Keratinocyte (primary cell): ENCODE data around the gene SP110. TPM values are rescaled to one million over a fixed set of nuclear protein-coding genes. Genes with fewer than 3 reads are reported as not detected.

Experiments used
- DNase-seq: peaks from one replicate; pipeline ENCODE4 v3.0.0-alpha.2; 2011; ENCODE audit warnings: low read depth, missing footprints, low spot score
- FAIRE-seq: peaks from 2 replicates; lab custom pipeline; 2011; peaks lifted over from hg19 to GRCh38; lab: Jason Lieb, UNC
- H2AFZ ChIP-seq: 2 replicates; pipeline ENCODE4 v1.6.0; 2012; ENCODE audit warnings: low read length, control low read depth, inconsistent platforms; ENCODE audit not compliant: control insufficient read depth
- H3K27ac ChIP-seq: 2 replicates; pipeline ENCODE4 v1.5.1; 2011; ENCODE audit warnings: low read length; ENCODE audit not compliant: control insufficient read depth, insufficient read depth
- H3K27me3 ChIP-seq: 3 replicates; pipeline ENCODE4 v1.6.0; 2011; ENCODE audit warnings: low read length; ENCODE audit not compliant: control insufficient read depth, insufficient read depth; ENCODE audit errors: extremely low read depth
- H3K36me3 ChIP-seq, 2 experiments: 2 replicates in 1 of 2; 3 replicates in 1 of 2; pipeline ENCODE4 v1.5.1; 2011; ENCODE audit warnings: low read length in 2 of 2, mild to moderate bottlenecking in 1 of 2; ENCODE audit not compliant: control insufficient read depth in 2 of 2, insufficient read depth in 2 of 2; ENCODE audit errors: extremely low read depth in 1 of 2
- H3K4me1 ChIP-seq: 3 replicates; pipeline ENCODE4 v1.5.1; 2011; ENCODE audit warnings: low read length; ENCODE audit not compliant: control insufficient read depth, insufficient read depth; ENCODE audit errors: extremely low read depth
- H3K4me2 ChIP-seq: 3 replicates; pipeline ENCODE4 v1.6.0; 2011; ENCODE audit warnings: low read depth, low read length; ENCODE audit not compliant: control insufficient read depth, insufficient read depth; ENCODE audit errors: extremely low read depth
- H3K4me3 ChIP-seq, 3 experiments: fragments of 200-600 bp in 1 of 3; sonication (generic) in 1 of 3; 2 replicates in 2 of 3; 3 replicates in 1 of 3; pipeline ENCODE4 v1.5.1; 2011 to 2016; ENCODE audit warnings: low read length in 3 of 3, mild to moderate bottlenecking in 3 of 3, control low read depth in 2 of 3, inconsistent platforms in 1 of 3, low read depth in 1 of 3, mixed read lengths in 1 of 3, mixed run types in 1 of 3, moderate library complexity in 1 of 3; ENCODE audit not compliant: control insufficient read depth in 2 of 3, insufficient read depth in 2 of 3; ENCODE audit errors: extremely low read depth in 1 of 3
- H3K79me2 ChIP-seq: 2 replicates; pipeline ENCODE4 v1.6.0; 2012; ENCODE audit warnings: low read length; ENCODE audit not compliant: control insufficient read depth, insufficient read depth
- H3K9ac ChIP-seq: 3 replicates; pipeline ENCODE4 v1.6.0; 2011; ENCODE audit warnings: low read length; ENCODE audit not compliant: control insufficient read depth, insufficient read depth; ENCODE audit errors: extremely low read depth
- H3K9me1 ChIP-seq: 3 replicates; pipeline ENCODE4 v1.6.0; 2011; ENCODE audit warnings: low read length; ENCODE audit not compliant: control insufficient read depth, insufficient read depth; ENCODE audit errors: extremely low read depth
- H3K9me3 ChIP-seq: 2 replicates; pipeline ENCODE4 v1.5.1; 2012; ENCODE audit warnings: low read depth, low read length; ENCODE audit not compliant: control insufficient read depth
- H4K20me1 ChIP-seq: 3 replicates; pipeline ENCODE4 v1.6.0; 2011; ENCODE audit warnings: low read length; ENCODE audit not compliant: control insufficient read depth, insufficient read depth; ENCODE audit errors: extremely low read depth
- EZH2 ChIP-seq: IDR thresholded peaks from one replicate; pipeline ENCODE4 v1.6.1; 2012; ENCODE audit warnings: inconsistent platforms, mild to moderate bottlenecking, low read length, moderate library complexity
- dilution Hi-C: fragments of 300-500 bp; cut with MboI; formaldehyde crosslinking; loops from one replicate; pipeline ENCODE4 v1.7.0; 2020; ENCODE audit warnings: low sequenced_read_pairs; ENCODE audit not compliant: extremely low pct_ligation_motif_present
- polyA plus RNA-seq, 5 experiments: library from polyadenylated mRNA; depleted of rRNA in 3 of 5; stranded (reverse) in 3 of 5; stranded (forward) in 1 of 5; unstranded in 1 of 5; fragments of >200 nt; gene quantifications; 1 replicate in 1 of 5; 2 replicates in 3 of 5; 3 replicates in 1 of 5; pipeline versions ENCODE4 v1.2.1 to v1.2.3, GENCODE V29; 2011 to 2012; ENCODE audit warnings: missing spikeins in 2 of 5, low read depth in 1 of 5, low replicate concordance in 1 of 5
- TF ChIP-seq, protein P1 (sequence below), 3 experiments: IDR thresholded peaks in 1 of 3; conservative IDR thresholded peaks in 1 of 3; optimal IDR thresholded peaks in 1 of 3; 2 replicates in 2 of 3; 3 replicates in 1 of 3; pipeline versions ENCODE3 to v1.5.1; 2011; ENCODE audit warnings: low read length in 3 of 3, mild to moderate bottlenecking in 3 of 3, moderate library complexity in 2 of 3, control low read depth in 1 of 3, inconsistent platforms in 1 of 3; ENCODE audit not compliant: insufficient read depth in 2 of 3; ENCODE audit errors: extremely low read depth in 1 of 3

SP110 gene
- polyA plus RNA-seq, 1 donor (not counting 4 experiments of a cell fraction or from before 2014, with no cell fraction given) = 26.5 TPM

DNA sequence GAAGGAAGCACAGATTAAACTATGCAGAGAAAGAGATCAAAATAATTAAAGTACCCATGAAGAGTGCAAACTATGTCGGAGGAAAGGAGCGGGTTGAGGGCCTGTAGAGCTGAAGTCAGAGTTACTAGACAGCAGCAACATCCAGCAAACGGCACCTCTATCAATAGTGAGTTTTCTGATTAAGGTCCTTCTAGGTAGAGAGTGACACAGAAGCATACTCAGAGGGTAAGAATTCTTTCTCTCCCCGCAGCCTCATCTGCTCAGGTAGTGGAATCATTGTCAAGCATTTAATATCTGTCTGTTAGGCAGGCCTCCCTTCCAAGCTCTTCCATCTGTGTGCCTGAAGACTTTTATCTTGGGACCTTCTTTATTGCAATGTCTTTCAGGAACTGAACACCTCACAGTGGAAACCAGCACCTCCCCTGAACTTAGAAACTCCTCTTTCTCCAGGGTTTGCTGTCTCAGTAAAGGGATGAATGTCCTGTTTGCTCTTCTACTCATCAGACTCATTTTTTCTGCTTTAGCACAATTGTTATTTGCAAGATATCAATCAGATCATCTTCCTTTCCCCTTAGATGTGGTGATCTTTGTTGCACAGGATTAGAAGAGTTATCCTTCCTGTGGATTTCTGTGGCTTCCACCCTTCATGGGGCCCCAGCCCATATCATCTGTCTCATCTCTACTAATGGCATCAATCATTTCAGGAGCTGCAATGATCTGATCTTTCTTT is 34.5 kb upstream of the SP110 start:
- Histone ChIP-seq H4K20me1 (no peaks in the 10 kb centered on the region), H3K4me1 (no peaks in the 10 kb centered on the region), H3K9me1 (no peaks in the 10 kb centered on the region), H3K79me2 (no peaks in the 10 kb centered on the region), H2AFZ (no peak overlapping the region), H3K36me3 (no peaks in the 10 kb centered on the region), H3K27me3 (peaks cover 9% of the 10 kb centered on the region), H3K9me3 (no peaks in the 10 kb centered on the region), H3K9ac (no peak overlapping the region), H3K4me3 (no peak overlapping the region), H3K27ac (no peak overlapping the region), H3K4me2 (no peak overlapping the region)
- no peak for FAIRE-seq
- dilution Hi-C loops = no loop called here
- no peak for TF ChIP-seq EZH2
- TF ChIP-seq, protein P1, sequence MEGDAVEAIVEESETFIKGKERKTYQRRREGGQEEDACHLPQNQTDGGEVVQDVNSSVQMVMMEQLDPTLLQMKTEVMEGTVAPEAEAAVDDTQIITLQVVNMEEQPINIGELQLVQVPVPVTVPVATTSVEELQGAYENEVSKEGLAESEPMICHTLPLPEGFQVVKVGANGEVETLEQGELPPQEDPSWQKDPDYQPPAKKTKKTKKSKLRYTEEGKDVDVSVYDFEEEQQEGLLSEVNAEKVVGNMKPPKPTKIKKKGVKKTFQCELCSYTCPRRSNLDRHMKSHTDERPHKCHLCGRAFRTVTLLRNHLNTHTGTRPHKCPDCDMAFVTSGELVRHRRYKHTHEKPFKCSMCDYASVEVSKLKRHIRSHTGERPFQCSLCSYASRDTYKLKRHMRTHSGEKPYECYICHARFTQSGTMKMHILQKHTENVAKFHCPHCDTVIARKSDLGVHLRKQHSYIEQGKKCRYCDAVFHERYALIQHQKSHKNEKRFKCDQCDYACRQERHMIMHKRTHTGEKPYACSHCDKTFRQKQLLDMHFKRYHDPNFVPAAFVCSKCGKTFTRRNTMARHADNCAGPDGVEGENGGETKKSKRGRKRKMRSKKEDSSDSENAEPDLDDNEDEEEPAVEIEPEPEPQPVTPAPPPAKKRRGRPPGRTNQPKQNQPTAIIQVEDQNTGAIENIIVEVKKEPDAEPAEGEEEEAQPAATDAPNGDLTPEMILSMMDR (optimal IDR thresholded peaks at IDR 0.05 in 1 of 3, IDR thresholded peaks at IDR 0.05 in 1 of 3, conservative IDR thresholded peaks at IDR 0.05 in 1 of 3; ENCODE audit: extremely low read depth in 1 of 3, insufficient read depth in 2 of 3, low read length in 3 of 3) = no peak
- DNase-seq = no peak

DNA sequence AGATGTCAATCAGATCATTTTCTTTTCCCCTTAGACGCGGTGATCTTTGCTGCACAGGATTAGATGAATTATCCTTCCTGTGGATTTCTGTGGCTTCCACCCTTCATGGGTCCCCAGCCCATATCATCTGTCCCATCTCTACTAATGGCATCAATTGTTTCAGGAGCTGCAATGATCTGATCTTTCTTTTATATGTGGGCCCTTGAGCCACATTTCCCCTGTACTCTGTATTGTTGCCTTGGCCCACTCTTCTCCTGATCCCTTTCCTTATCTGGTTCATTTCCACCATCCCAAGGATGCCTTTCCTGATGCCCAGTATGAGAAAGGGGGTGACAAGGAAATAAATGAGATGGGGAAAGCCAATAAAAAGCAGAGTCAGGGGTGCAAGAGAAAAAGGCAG is 30.4 kb upstream of the SP110 start:
- H3K4me3 ChIP-seq = no peak overlapping the region
- no peaks in the 10 kb centered on the region for H3K79me2 ChIP-seq
- no peak overlapping the region for H3K9ac ChIP-seq
- H3K4me1 ChIP-seq = no peaks in the 10 kb centered on the region
- TF ChIP-seq, protein P1 (optimal IDR thresholded peaks at IDR 0.05 in 1 of 3, IDR thresholded peaks at IDR 0.05 in 1 of 3, conservative IDR thresholded peaks at IDR 0.05 in 1 of 3; ENCODE audit: extremely low read depth in 1 of 3, insufficient read depth in 2 of 3, low read length in 3 of 3) = no peak
- TF ChIP-seq EZH2 = no peak
- H3K27me3 ChIP-seq = peaks cover 17% of the 10 kb centered on the region
- H3K36me3 ChIP-seq = no peaks in the 10 kb centered on the region
- no peaks in the 10 kb centered on the region for H3K9me3 ChIP-seq
- FAIRE-seq (no peak), DNase-seq (no peak)
- H3K4me2 ChIP-seq = no peak overlapping the region
- H4K20me1 ChIP-seq = no peaks in the 10 kb centered on the region
- no peak overlapping the region for H2AFZ ChIP-seq
- no peak overlapping the region for H3K27ac ChIP-seq
- dilution Hi-C loops = no loop called here
- H3K9me1 ChIP-seq = no peaks in the 10 kb centered on the region
